ENCODE results near the gene MAPK1IP1L.

MAPK1IP1L gene

GRCh38 chr14:55051423-55052268 is at the start of gene MAPK1IP1L:
TSS of gene MAPK1IP1L (plus strand) at chr14:55051647. CDS start at chr14:55061684, 10,037 bp downstream.
- H3K9me2 ChIP-seq (replicated peaks; ENCODE audit: control insufficient read depth, low read length), result no peaks in the 10 kb centered on the region
- peak within 1 kb of the TSS; percentile 98 for H3K4me3 ChIP-seq (ENCODE audit: low read length)
- peaks cover 25% of the 10 kb centered on the region for H4K20me1 ChIP-seq (ENCODE audit: control insufficient read depth, insufficient read depth, low read depth, low read length)
- H3K27me3 ChIP-seq (ENCODE audit: control insufficient read depth, low read length), result no peaks in the 10 kb centered on the region
- H3K4me2 ChIP-seq (ENCODE audit: low read length), result peak within 1 kb of the TSS; percentile 72
- H3K4me1 ChIP-seq (ENCODE audit: control insufficient read depth, low read length), result peaks cover 21% of the 10 kb centered on the region
- H3K27ac ChIP-seq (ENCODE audit: low read depth, low read length), result peak within 1 kb of the TSS; percentile 81
- peaks cover 21% of the 10 kb centered on the region for H3F3A ChIP-seq (ENCODE audit: control insufficient read depth, insufficient read depth)
- no peaks in the 10 kb centered on the region for H3K9me3 ChIP-seq (ENCODE audit: control insufficient read depth, insufficient read depth, low read length)
- H3K79me2 ChIP-seq (ENCODE audit: control insufficient read depth, low read length), result peaks cover 52% of the 10 kb centered on the region
- peaks cover 46% of the 10 kb centered on the region for H3K36me3 ChIP-seq (ENCODE audit: control insufficient read depth, low read length)
- no peak for TF ChIP-seq EZH2phosphoT487 (IDR thresholded peaks at IDR 0.05; ENCODE audit: borderline replicate concordance, low read length)
- TF ChIP-seq CTCF (IDR thresholded peaks at IDR 0.05; ENCODE audit: low read depth, low read length, poor library complexity, severe bottlenecking), result peak; percentile 86

GRCh38 chr14:55005071-55005470 is 46.4 kb upstream of the MAPK1IP1L start:
- H3K4me1 ChIP-seq (ENCODE audit: control insufficient read depth, low read length), result no peaks in the 10 kb centered on the region

GRCh38 chr14:55015006-55015405 is 36.4 kb upstream of the MAPK1IP1L start:
- Histone ChIP-seq H3K27ac (ENCODE audit: low read depth, low read length) (no peak overlapping the region), H3K4me1 (ENCODE audit: control insufficient read depth, low read length) (no peaks in the 10 kb centered on the region), H3K4me2 (ENCODE audit: low read length) (no peak overlapping the region), H3K36me3 (ENCODE audit: control insufficient read depth, low read length) (peaks cover 77% of the 10 kb centered on the region), H3K4me3 (ENCODE audit: low read length) (no peak overlapping the region), H3K9me2 (replicated peaks; ENCODE audit: control insufficient read depth, low read length) (no peaks in the 10 kb centered on the region), H3K79me2 (ENCODE audit: control insufficient read depth, low read length) (peaks cover 67% of the 10 kb centered on the region), H4K20me1 (ENCODE audit: control insufficient read depth, insufficient read depth, low read depth, low read length) (no peaks in the 10 kb centered on the region), H3K9me3 (ENCODE audit: control insufficient read depth, insufficient read depth, low read length) (no peaks in the 10 kb centered on the region), H3F3A (ENCODE audit: control insufficient read depth, insufficient read depth) (0 out of 2 replicates have a peak, but pooled peaks cover 4% of the 10 kb centered on the region), H3K27me3 (ENCODE audit: control insufficient read depth, low read length) (no peaks in the 10 kb centered on the region)
- TF ChIP-seq EZH2phosphoT487 (IDR thresholded peaks at IDR 0.05; ENCODE audit: borderline replicate concordance, low read length) (no peak), CTCF (IDR thresholded peaks at IDR 0.05; ENCODE audit: low read depth, low read length, poor library complexity, severe bottlenecking) (no peak)

More at GRCh38 chr14:55005071-55005470, 46.4 kb upstream of the MAPK1IP1L start:
- H4K20me1 ChIP-seq (ENCODE audit: control insufficient read depth, insufficient read depth, low read depth, low read length), result no peaks in the 10 kb centered on the region
- no peak overlapping the region for H3K4me3 ChIP-seq (ENCODE audit: low read length)
- no peak overlapping the region for H3K4me2 ChIP-seq (ENCODE audit: low read length)
- H3K36me3 ChIP-seq (ENCODE audit: control insufficient read depth, low read length), result peaks cover 80% of the 10 kb centered on the region
- H3K9me3 ChIP-seq (ENCODE audit: control insufficient read depth, insufficient read depth, low read length), result no peaks in the 10 kb centered on the region
- H3K27ac ChIP-seq (ENCODE audit: low read depth, low read length), result no peak overlapping the region
- H3K9me2 ChIP-seq (replicated peaks; ENCODE audit: control insufficient read depth, low read length), result no peaks in the 10 kb centered on the region
- no peak for TF ChIP-seq CTCF (IDR thresholded peaks at IDR 0.05; ENCODE audit: low read depth, low read length, poor library complexity, severe bottlenecking)
- no peak for TF ChIP-seq EZH2phosphoT487 (IDR thresholded peaks at IDR 0.05; ENCODE audit: borderline replicate concordance, low read length)
- no peaks in the 10 kb centered on the region for H3K79me2 ChIP-seq (ENCODE audit: control insufficient read depth, low read length)
- no peaks in the 10 kb centered on the region for H3K27me3 ChIP-seq (ENCODE audit: control insufficient read depth, low read length)
- peaks cover 2% of the 10 kb centered on the region; the same call in 1 of the 2 replicates for H3F3A ChIP-seq (ENCODE audit: control insufficient read depth, insufficient read depth)
